A673 (cell line): Measurements from ENCODE around the gene COMMD10.

Experiments
- CTCF ChIP-seq: fragments of 300-800, 200-600 bp; sonication (generic); conservative IDR thresholded peaks from 2 replicates; pipeline ENCODE4 v1.5.1; 2017; ENCODE audit warnings: low read depth, mild to moderate bottlenecking, antibody characterized with exemption, low read length, moderate library complexity, mixed read lengths
- EZH2 ChIP-seq: fragments of 200-600 bp; sonication (generic); IDR thresholded peaks from 2 replicates; pipeline ENCODE4 v1.6.1; 2017; ENCODE audit warnings: borderline replicate concordance, low read depth, mild to moderate bottlenecking, mixed read lengths, antibody characterized with exemption, low read length; ENCODE audit not compliant: poor library complexity, severe bottlenecking

GRCh38 chr5:116297296-116297814, 212.5 kb downstream of the COMMD10 start:
- TF ChIP-seq CTCF, result no peak
- TF ChIP-seq EZH2, result no peak
